BLaER1 (cell line): ENCODE measurements around the gene GAS6.

Experiments used
- H3K27ac ChIP-seq: shearing (Covaris generic); formaldehyde crosslinking; 2 replicates; pipeline ENCODE4 v1.8.1; 2022
- H3K27me3 ChIP-seq: shearing (Covaris generic); formaldehyde crosslinking; 2 replicates; pipeline ENCODE4 v1.8.1; 2022
- H3K36me3 ChIP-seq: shearing (Covaris generic); formaldehyde crosslinking; 2 replicates; pipeline ENCODE4 v1.8.1; 2022
- H3K4me1 ChIP-seq: shearing (Covaris generic); formaldehyde crosslinking; 2 replicates; pipeline ENCODE4 v1.8.1; 2022
- H3K4me2 ChIP-seq: shearing (Covaris generic); formaldehyde crosslinking; 2 replicates; pipeline ENCODE4 v1.8.1; 2022
- H3K4me3 ChIP-seq: shearing (Covaris generic); formaldehyde crosslinking; 2 replicates; pipeline ENCODE4 v1.8.1; 2022
- H3K9ac ChIP-seq: shearing (Covaris generic); formaldehyde crosslinking; 2 replicates; pipeline ENCODE4 v1.8.1; 2022
- H3K9me3 ChIP-seq: shearing (Covaris generic); formaldehyde crosslinking; 2 replicates; pipeline ENCODE4 v1.8.1; 2022
- H4K20me1 ChIP-seq: shearing (Covaris generic); formaldehyde crosslinking; 2 replicates; pipeline ENCODE4 v1.8.1; 2022
- Cebpa-rat ChIP-seq: shearing (Covaris generic); IDR thresholded peaks from 2 replicates; pipeline ENCODE4 v1.8.1; 2022

Gene GAS6

GRCh38 chr13:113902986-113903775 lies 39.3 kb upstream of the GAS6 start:
- no peak overlapping the region for H3K4me2 ChIP-seq
- H3K9ac ChIP-seq: no peak overlapping the region
- H3K4me1 ChIP-seq: peaks cover 9% of the 10 kb centered on the region
- no peak overlapping the region for H3K27ac ChIP-seq
- no peaks in the 10 kb centered on the region for H4K20me1 ChIP-seq
- H3K4me3 ChIP-seq: no peak overlapping the region
- TF ChIP-seq Cebpa-rat: no peak
- no peaks in the 10 kb centered on the region for H3K27me3 ChIP-seq
- no peaks in the 10 kb centered on the region for H3K9me3 ChIP-seq
- no peaks in the 10 kb centered on the region for H3K36me3 ChIP-seq

DNA sequence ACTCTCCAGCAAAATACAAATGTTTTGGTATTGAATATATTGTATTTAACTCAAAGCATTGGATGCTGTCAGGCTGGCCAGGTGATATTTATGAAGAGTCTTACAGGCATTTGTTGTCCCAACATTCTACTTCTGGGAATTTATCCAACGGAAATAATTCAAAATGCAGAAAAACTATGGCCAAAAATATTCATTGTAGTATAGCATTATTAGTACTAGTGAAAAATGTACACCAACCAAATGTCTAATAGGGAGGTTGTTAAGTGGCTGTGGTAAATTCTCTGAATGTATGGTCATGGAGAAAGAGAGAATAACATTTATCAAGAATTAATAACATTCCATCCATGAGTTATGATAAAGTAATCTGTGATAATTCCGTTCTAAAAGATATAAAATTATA lies 38.6 kb upstream of the GAS6 start:
- H4K20me1 ChIP-seq: no peaks in the 10 kb centered on the region
- no peak overlapping the region for H3K27ac ChIP-seq
- no peak overlapping the region for H3K4me3 ChIP-seq
- peaks cover 2% of the 10 kb centered on the region for H3K4me1 ChIP-seq
- no peaks in the 10 kb centered on the region for H3K9me3 ChIP-seq
- H3K36me3 ChIP-seq: no peaks in the 10 kb centered on the region
- H3K4me2 ChIP-seq: no peak overlapping the region
- TF ChIP-seq Cebpa-rat: no peak
- no peaks in the 10 kb centered on the region for H3K27me3 ChIP-seq
- no peak overlapping the region for H3K9ac ChIP-seq

- Histone ChIP-seq H3K4me1 (no peaks in the 10 kb centered on the region; the same call in 1 of the 2 replicates), H3K4me2 (no peak overlapping the region), H3K27me3 (no peaks in the 10 kb centered on the region), H3K36me3 (no peaks in the 10 kb centered on the region), H4K20me1 (no peaks in the 10 kb centered on the region), H3K9ac (no peak overlapping the region), H3K9me3 (no peaks in the 10 kb centered on the region), H3K27ac (no peak overlapping the region), H3K4me3 (no peak overlapping the region)
- no peak for TF ChIP-seq Cebpa-rat
These were observed 37.8 kb upstream of the GAS6 start for GRCh38 chr13:113901642-113902041.

GRCh38 chr13:113901231-113901630 lies 37.4 kb upstream of the GAS6 start:
- TF ChIP-seq Cebpa-rat: no peak
- Histone ChIP-seq H4K20me1 (no peaks in the 10 kb centered on the region), H3K27me3 (no peaks in the 10 kb centered on the region), H3K9me3 (no peaks in the 10 kb centered on the region), H3K4me3 (no peak overlapping the region), H3K27ac (no peak overlapping the region), H3K4me2 (no peak overlapping the region), H3K9ac (no peak overlapping the region), H3K4me1 (no peaks in the 10 kb centered on the region), H3K36me3 (no peaks in the 10 kb centered on the region)

DNA sequence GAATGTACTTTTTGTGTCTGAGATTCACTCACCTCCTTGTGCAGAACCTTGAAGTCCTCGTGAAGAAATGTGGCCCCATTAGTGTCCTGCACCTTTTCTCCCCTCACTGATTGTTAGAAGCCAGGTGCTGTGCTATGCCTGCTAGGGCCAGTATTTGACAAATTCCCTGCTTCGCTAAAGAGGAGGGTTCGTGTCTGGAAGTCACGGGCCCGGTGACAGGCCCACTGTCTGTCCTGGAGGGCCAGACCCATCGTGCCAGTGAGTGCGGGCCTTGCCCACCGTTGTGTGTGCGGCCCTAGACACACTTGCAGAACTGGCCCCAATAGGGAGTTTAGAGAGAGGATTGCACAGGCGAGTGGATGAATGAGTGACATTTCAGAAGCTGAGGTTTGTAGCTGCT lies 36.8 kb upstream of the GAS6 start:
- Histone ChIP-seq H4K20me1 (no peaks in the 10 kb centered on the region), H3K36me3 (no peaks in the 10 kb centered on the region), H3K4me2 (no peak overlapping the region), H3K27ac (no peak overlapping the region), H3K9ac (no peak overlapping the region), H3K4me3 (no peak overlapping the region), H3K27me3 (no peaks in the 10 kb centered on the region), H3K4me1 (no peaks in the 10 kb centered on the region), H3K9me3 (no peaks in the 10 kb centered on the region)
- no peak for TF ChIP-seq Cebpa-rat

DNA sequence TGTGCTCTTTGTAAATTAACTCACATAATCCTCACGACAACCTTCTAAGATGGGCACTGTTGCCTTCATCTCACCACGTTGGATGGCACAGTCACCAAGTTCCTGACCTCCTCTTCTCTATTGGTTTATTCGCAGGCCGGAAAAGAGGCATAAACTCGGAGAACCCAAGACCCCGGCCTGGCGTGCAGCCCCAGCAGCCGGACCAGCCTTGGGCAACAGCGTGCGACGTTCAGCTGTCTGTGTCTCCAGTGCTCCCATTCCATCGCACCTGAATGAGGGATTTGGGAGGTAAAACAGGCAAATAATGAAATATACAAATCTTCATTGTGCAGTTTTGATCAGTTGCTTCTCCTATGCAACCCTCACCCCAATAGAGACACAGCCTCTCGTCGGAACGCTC lies 34.5 kb upstream of the GAS6 start:
- Histone ChIP-seq H3K36me3 (no peaks in the 10 kb centered on the region), H3K4me1 (no peaks in the 10 kb centered on the region), H4K20me1 (no peaks in the 10 kb centered on the region), H3K9me3 (no peaks in the 10 kb centered on the region), H3K4me2 (no peak overlapping the region), H3K27me3 (no peaks in the 10 kb centered on the region), H3K4me3 (no peak overlapping the region), H3K27ac (no peak overlapping the region), H3K9ac (no peak overlapping the region)
- TF ChIP-seq Cebpa-rat: no peak

- H3K4me1 ChIP-seq: no peaks in the 10 kb centered on the region
- H3K9ac ChIP-seq: no peak overlapping the region
- no peak overlapping the region for H3K4me2 ChIP-seq
- no peaks in the 10 kb centered on the region for H3K36me3 ChIP-seq
- no peaks in the 10 kb centered on the region for H3K9me3 ChIP-seq
- no peaks in the 10 kb centered on the region for H4K20me1 ChIP-seq
- H3K27ac ChIP-seq: no peak overlapping the region
- no peak for TF ChIP-seq Cebpa-rat
- H3K4me3 ChIP-seq: no peak overlapping the region
- H3K27me3 ChIP-seq: no peaks in the 10 kb centered on the region
These were observed 34.1 kb upstream of the GAS6 start for GRCh38 chr13:113897966-113898365.

- no peaks in the 10 kb centered on the region for H3K4me1 ChIP-seq
- no peak for TF ChIP-seq Cebpa-rat
- H3K27me3 ChIP-seq: no peaks in the 10 kb centered on the region
- no peak overlapping the region for H3K27ac ChIP-seq
- H4K20me1 ChIP-seq: no peaks in the 10 kb centered on the region
- no peaks in the 10 kb centered on the region for H3K9me3 ChIP-seq
- H3K4me2 ChIP-seq: no peak overlapping the region
- H3K36me3 ChIP-seq: no peaks in the 10 kb centered on the region
- no peak overlapping the region for H3K9ac ChIP-seq
- H3K4me3 ChIP-seq: no peak overlapping the region
These were observed 33.3 kb upstream of the GAS6 start for GRCh38 chr13:113897161-113897560.

- no peaks in the 10 kb centered on the region for H3K27me3 ChIP-seq
- H4K20me1 ChIP-seq: no peaks in the 10 kb centered on the region
- no peak overlapping the region for H3K4me3 ChIP-seq
- H3K9me3 ChIP-seq: peaks cover 5% of the 10 kb centered on the region
- no peak overlapping the region for H3K27ac ChIP-seq
- no peaks in the 10 kb centered on the region for H3K36me3 ChIP-seq
- no peaks in the 10 kb centered on the region for H3K4me1 ChIP-seq
- no peak for TF ChIP-seq Cebpa-rat
- no peak overlapping the region for H3K4me2 ChIP-seq
- no peak overlapping the region for H3K9ac ChIP-seq
These were observed 31.6 kb upstream of the GAS6 start for GRCh38 chr13:113895436-113895835.

DNA sequence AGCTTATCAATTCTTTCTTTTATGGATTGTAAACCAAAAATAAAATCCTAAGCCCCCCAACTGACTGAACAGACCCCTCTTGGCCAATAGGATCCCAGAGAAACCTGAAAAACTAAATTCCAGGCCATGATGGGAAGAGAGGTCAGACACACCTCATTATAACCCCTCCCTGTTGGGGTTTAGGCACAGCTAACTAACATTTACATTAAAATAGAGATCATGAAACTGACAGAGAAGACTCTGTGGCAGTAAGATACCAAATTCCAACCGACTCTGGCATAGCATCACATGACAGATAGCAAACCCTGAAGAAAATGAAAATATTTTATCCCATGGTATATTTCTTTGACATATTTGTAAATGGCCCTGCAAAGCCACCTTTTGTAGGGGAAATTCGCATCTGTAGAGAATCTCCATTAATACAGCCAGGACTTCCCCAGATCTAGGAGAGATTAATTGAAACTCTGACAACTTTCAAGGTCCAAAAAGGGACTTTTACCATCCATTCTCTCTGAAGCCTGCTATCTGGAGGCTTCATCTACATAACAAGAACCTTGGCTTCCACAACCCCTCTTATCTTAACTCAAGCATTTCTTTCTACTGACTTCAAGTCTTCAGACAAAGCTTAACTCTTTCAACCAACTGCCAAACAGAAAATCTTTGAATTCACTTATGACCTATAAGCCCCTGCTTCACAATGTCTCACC lies 27.1 kb upstream of the GAS6 start:
- Histone ChIP-seq H3K36me3 (no peaks in the 10 kb centered on the region), H3K4me2 (no peak overlapping the region), H3K4me3 (no peak overlapping the region), H3K27me3 (no peaks in the 10 kb centered on the region), H3K4me1 (no peaks in the 10 kb centered on the region), H3K9ac (no peak overlapping the region), H4K20me1 (no peaks in the 10 kb centered on the region), H3K27ac (no peak overlapping the region), H3K9me3 (peaks cover 5% of the 10 kb centered on the region)
- TF ChIP-seq Cebpa-rat: no peak
